ENCODE results near the gene CCDC43. TPM values are rescaled to one million over a fixed set of nuclear protein-coding genes. Genes with fewer than 3 reads are reported as not detected.
A peak's percentile ranks its signal among the peaks of the same experiment; 100 is the strongest.

CCDC43 gene
- total and polyA plus RNA-seq, 2 of the 8 experiments (the other 6 are each of a cell fraction or from before 2014, with no cell fraction given), result 4.9 to 38.1 TPM

- Histone ChIP-seq H2BK120ac (replicated peaks; ENCODE audit: low read depth, low read length) (no peak overlapping the region), H3K14ac (ENCODE audit: insufficient read length) (no peak overlapping the region)
- POLR2A ChIA-PET (ENCODE audit: partially characterized antibody), result no interaction called here
These were observed 4.0 kb upstream of the CCDC43 start for GRCh38 chr17:44693609-44694008.

More at GRCh38 chr17:44693609-44694008, 4.0 kb upstream of the CCDC43 start:
- Histone ChIP-seq H4K20me1 (replicated peaks in 1 of 2; ENCODE audit: control insufficient read depth in 1 of 2, insufficient read depth in 2 of 2, low read length in 2 of 2) (no peaks in the 10 kb centered on the region), H2AK5ac (ENCODE audit: low read depth, low read length) (no peak overlapping the region), H3K79me1 (ENCODE audit: low read depth, low read length) (no peaks in the 10 kb centered on the region), H3K56ac (replicated peaks; ENCODE audit: insufficient read length, low read depth, low read length) (no peak overlapping the region), H3K4me1 (replicated peaks in 1 of 4; ENCODE audit: control insufficient read depth in 3 of 4, insufficient read depth in 4 of 4, low read length in 3 of 4) (no peaks in the 10 kb centered on the region; a peak in 1 of 7 replicates), H3K9ac (replicated peaks in 1 of 4; ENCODE audit: extremely low read depth in 1 of 4, low read depth in 3 of 4, low read length in 3 of 4) (no peak overlapping the region), H4K5ac (ENCODE audit: insufficient read length, low read depth, low read length) (no peak overlapping the region), H3K23me2 (ENCODE audit: low read depth, low read length) (peaks cover 8% of the 10 kb centered on the region), H3K9me3 (ENCODE audit: insufficient read depth in 2 of 2, low read depth in 1 of 2, low read length in 1 of 2) (no peaks in the 10 kb centered on the region), H3K23ac (ENCODE audit: insufficient read length) (no peak overlapping the region), H2BK20ac (ENCODE audit: low read length) (no peak overlapping the region), H2BK12ac (ENCODE audit: low read depth, low read length) (no peak overlapping the region), H3K4ac (replicated peaks; ENCODE audit: insufficient read length, low read depth, low read length) (no peak overlapping the region), H2BK5ac (ENCODE audit: low read depth, low read length) (no peak overlapping the region), H3K4me3 (ENCODE audit: extremely low read depth in 1 of 4, insufficient read depth in 2 of 4, low read depth in 3 of 4, low read length in 4 of 4) (no peak overlapping the region), H2BK15ac (ENCODE audit: low read length) (no peak overlapping the region), H4K91ac (replicated peaks; ENCODE audit: insufficient read length, low read length) (no peak overlapping the region), H2AFZ (ENCODE audit: low read length) (no peak overlapping the region), H3K27ac (ENCODE audit: low read depth, low read length) (no peak overlapping the region), H3K36me3 (ENCODE audit: control insufficient read depth in 2 of 4, insufficient read depth in 4 of 4, low read length in 3 of 4) (no peaks in the 10 kb centered on the region), H3K27me3 (replicated peaks in 1 of 4; ENCODE audit: control insufficient read depth in 3 of 4, extremely low read depth in 1 of 4, insufficient read depth in 3 of 4, low read length in 3 of 4) (no peaks in the 10 kb centered on the region), H3K4me2 (ENCODE audit: insufficient read depth in 1 of 2, low read depth in 2 of 2, low read length in 2 of 2) (no peak overlapping the region), H3K18ac (ENCODE audit: extremely low read depth, low read length) (no peak overlapping the region), H4K8ac (ENCODE audit: extremely low read depth, insufficient read depth, low read length) (no peak overlapping the region), H3K79me2 (ENCODE audit: control insufficient read depth in 1 of 2, insufficient read depth in 2 of 2, low read length in 2 of 2) (peaks cover 0 to 9% of the 10 kb centered on the region in 2 experiments; a peak in 2 of 4 replicates)
- TF ChIP-seq MAFK (IDR thresholded peaks at IDR 0.05; ENCODE audit: low read depth, low read length) (no peak), POU5F1 (IDR thresholded peaks at IDR 0.05; ENCODE audit: low read depth, low read length) (no peak), CEBPB (IDR thresholded peaks at IDR 0.05; ENCODE audit: low read depth, low read length) (no peak), HDAC6 (IDR thresholded peaks at IDR 0.05; ENCODE audit: low read depth, low read length) (no peak), SP1 (IDR thresholded peaks at IDR 0.05; ENCODE audit: low read depth, low read length) (no peak)
- no peak for FAIRE-seq
- 91% methylated on average over 11 of the region's 11 CpGs; no CpG with 5 or more reads in 1 of the 2 experiments for WGBS, 2 experiments (ENCODE audit: extremely low coverage in 1 of 2, insufficient coverage in 1 of 2, insufficient read length in 1 of 2, insufficient replicate concordance in 2 of 2, low coverage in 1 of 2, low lambda C conversion rate in 2 of 2, missing lambda C conversion rate in 1 of 2)
- peak in 1 of 2 experiments; percentile 2 for DNase-seq (ENCODE audit: low read depth in 1 of 2, low spot score in 2 of 2)
- CTCF ChIA-PET (ENCODE audit: partially characterized antibody), result interaction anchor here (0.7 to 1.9 kb wide), 2 partner anchors 15 to 160 kb away, joined by 4 to 12 read pairs; partner anchors contain the start of gene DBF4B
